ENCODE data around the gene AGBL4.

Gene AGBL4

GRCh38 chr1:49523764-49524163 is 500.0 kb downstream of the AGBL4 start:
- DNase-seq (ENCODE audit: insufficient read length, low spot score) (no peak), FAIRE-seq (no peak)
- TF ChIP-seq PAX5 (IDR thresholded peaks at IDR 0.05; ENCODE audit: insufficient read depth, low read length, severe bottlenecking) (no peak), POLR2AphosphoS5 (IDR thresholded peaks at IDR 0.05; ENCODE audit: low read depth, low read length) (no peak), SPI1 (IDR thresholded peaks at IDR 0.05; ENCODE audit: low read depth, low read length) (no peak), POLR2A (IDR thresholded peaks at IDR 0.05; ENCODE audit: low read depth, low read length) (no peak), TAF1 (IDR thresholded peaks at IDR 0.05; ENCODE audit: low read depth, low read length) (no peak), POU2F2 (IDR thresholded peaks at IDR 0.05; ENCODE audit: low read depth, low read length) (no peak)

GRCh38 chr1:49466961-49467360 is 556.8 kb downstream of the AGBL4 start:
- no peak for TF ChIP-seq POLR2AphosphoS5 (IDR thresholded peaks at IDR 0.05; ENCODE audit: low read depth, low read length)
- TF ChIP-seq SPI1 (IDR thresholded peaks at IDR 0.05; ENCODE audit: low read depth, low read length) = no peak
- no peak for TF ChIP-seq POLR2A (IDR thresholded peaks at IDR 0.05; ENCODE audit: low read depth, low read length)
- TF ChIP-seq PAX5 (IDR thresholded peaks at IDR 0.05; ENCODE audit: insufficient read depth, low read length, severe bottlenecking) = no peak
- TF ChIP-seq TAF1 (IDR thresholded peaks at IDR 0.05; ENCODE audit: low read depth, low read length) = no peak
- TF ChIP-seq POU2F2 (IDR thresholded peaks at IDR 0.05; ENCODE audit: low read depth, low read length) = no peak
- DNase-seq (ENCODE audit: insufficient read length, low spot score) (no peak), FAIRE-seq (no peak)

- DNase-seq (ENCODE audit: insufficient read length, low spot score) (no peak), FAIRE-seq (no peak)
- TF ChIP-seq POLR2A (IDR thresholded peaks at IDR 0.05; ENCODE audit: low read depth, low read length) (no peak), TAF1 (IDR thresholded peaks at IDR 0.05; ENCODE audit: low read depth, low read length) (no peak), PAX5 (IDR thresholded peaks at IDR 0.05; ENCODE audit: insufficient read depth, low read length, severe bottlenecking) (no peak), POLR2AphosphoS5 (IDR thresholded peaks at IDR 0.05; ENCODE audit: low read depth, low read length) (no peak), SPI1 (IDR thresholded peaks at IDR 0.05; ENCODE audit: low read depth, low read length) (no peak), POU2F2 (IDR thresholded peaks at IDR 0.05; ENCODE audit: low read depth, low read length) (no peak)
Observed at GRCh38 chr1:49465486-49466185, 558.1 kb downstream of the AGBL4 start.

GRCh38 chr1:49448200-49448599 is 575.6 kb downstream of the AGBL4 start:
- no peak for FAIRE-seq
- no peak for DNase-seq (ENCODE audit: insufficient read length, low spot score)
- no peak for TF ChIP-seq POU2F2 (IDR thresholded peaks at IDR 0.05; ENCODE audit: low read depth, low read length)
- no peak for TF ChIP-seq POLR2A (IDR thresholded peaks at IDR 0.05; ENCODE audit: low read depth, low read length)

- FAIRE-seq (no peak), DNase-seq (ENCODE audit: insufficient read length, low spot score) (no peak)
- no peak for TF ChIP-seq PAX5 (IDR thresholded peaks at IDR 0.05; ENCODE audit: insufficient read depth, low read length, severe bottlenecking)
- no peak for TF ChIP-seq POU2F2 (IDR thresholded peaks at IDR 0.05; ENCODE audit: low read depth, low read length)
- no peak for TF ChIP-seq POLR2A (IDR thresholded peaks at IDR 0.05; ENCODE audit: low read depth, low read length)
- TF ChIP-seq TAF1 (IDR thresholded peaks at IDR 0.05; ENCODE audit: low read depth, low read length) = no peak
- no peak for TF ChIP-seq POLR2AphosphoS5 (IDR thresholded peaks at IDR 0.05; ENCODE audit: low read depth, low read length)
- no peak for TF ChIP-seq SPI1 (IDR thresholded peaks at IDR 0.05; ENCODE audit: low read depth, low read length)
Observed at GRCh38 chr1:49436865-49437264, 586.9 kb downstream of the AGBL4 start.

GRCh38 chr1:49435291-49435690 is 588.5 kb downstream of the AGBL4 start:
- TF ChIP-seq POLR2AphosphoS5 (IDR thresholded peaks at IDR 0.05; ENCODE audit: low read depth, low read length) (no peak), POLR2A (IDR thresholded peaks at IDR 0.05; ENCODE audit: low read depth, low read length) (no peak), TAF1 (IDR thresholded peaks at IDR 0.05; ENCODE audit: low read depth, low read length) (no peak), SPI1 (IDR thresholded peaks at IDR 0.05; ENCODE audit: low read depth, low read length) (no peak), POU2F2 (IDR thresholded peaks at IDR 0.05; ENCODE audit: low read depth, low read length) (no peak), PAX5 (IDR thresholded peaks at IDR 0.05; ENCODE audit: insufficient read depth, low read length, severe bottlenecking) (no peak)
- FAIRE-seq (no peak), DNase-seq (ENCODE audit: insufficient read length, low spot score) (no peak)

- FAIRE-seq = no peak
- no peak for TF ChIP-seq PAX5 (IDR thresholded peaks at IDR 0.05; ENCODE audit: insufficient read depth, low read length, severe bottlenecking)
- DNase-seq (ENCODE audit: insufficient read length, low spot score) = no peak
Observed at GRCh38 chr1:49424782-49425181, 599.0 kb downstream of the AGBL4 start.

GRCh38 chr1:49416758-49417157 is 607.0 kb downstream of the AGBL4 start:
- FAIRE-seq (no peak), DNase-seq (ENCODE audit: insufficient read length, low spot score) (no peak)
- no peak for TF ChIP-seq POU2F2 (IDR thresholded peaks at IDR 0.05; ENCODE audit: low read depth, low read length)
- no peak for TF ChIP-seq POLR2AphosphoS5 (IDR thresholded peaks at IDR 0.05; ENCODE audit: low read depth, low read length)
- TF ChIP-seq PAX5 (IDR thresholded peaks at IDR 0.05; ENCODE audit: insufficient read depth, low read length, severe bottlenecking) = no peak

- no peak for FAIRE-seq
- TF ChIP-seq POU2F2 (IDR thresholded peaks at IDR 0.05; ENCODE audit: low read depth, low read length) (no peak), PAX5 (IDR thresholded peaks at IDR 0.05; ENCODE audit: insufficient read depth, low read length, severe bottlenecking) (no peak), POLR2AphosphoS5 (IDR thresholded peaks at IDR 0.05; ENCODE audit: low read depth, low read length) (no peak), SPI1 (IDR thresholded peaks at IDR 0.05; ENCODE audit: low read depth, low read length) (no peak), POLR2A (IDR thresholded peaks at IDR 0.05; ENCODE audit: low read depth, low read length) (no peak), TAF1 (IDR thresholded peaks at IDR 0.05; ENCODE audit: low read depth, low read length) (no peak)
Observed at GRCh38 chr1:49408346-49408745, 615.4 kb downstream of the AGBL4 start.

GRCh38 chr1:49397086-49397485 is 626.7 kb downstream of the AGBL4 start:
- TF ChIP-seq POLR2AphosphoS5 (IDR thresholded peaks at IDR 0.05; ENCODE audit: low read depth, low read length) (no peak), PAX5 (IDR thresholded peaks at IDR 0.05; ENCODE audit: insufficient read depth, low read length, severe bottlenecking) (no peak), POU2F2 (IDR thresholded peaks at IDR 0.05; ENCODE audit: low read depth, low read length) (no peak), TAF1 (IDR thresholded peaks at IDR 0.05; ENCODE audit: low read depth, low read length) (no peak), POLR2A (IDR thresholded peaks at IDR 0.05; ENCODE audit: low read depth, low read length) (no peak), SPI1 (IDR thresholded peaks at IDR 0.05; ENCODE audit: low read depth, low read length) (no peak)
- no peak for DNase-seq (ENCODE audit: insufficient read length, low spot score)
- no peak for FAIRE-seq

More at GRCh38 chr1:49408346-49408745, 615.4 kb downstream of the AGBL4 start:
- no peak for DNase-seq (ENCODE audit: insufficient read length, low spot score)
